Transverse colon (tissue), 4 donors: Measurements from ENCODE around the gene CACNA1C. TPM values are rescaled to one million over a fixed set of nuclear protein-coding genes. Genes with fewer than 3 reads are reported as not detected.

Experiments used
- DNase-seq: peaks from one replicate; pipeline ENCODE4 v3.0.0-alpha.2; 2019
- H3K27ac ChIP-seq, 4 donors: fragments of 200-600 bp; sonication (generic); 2 replicates each; pipeline ENCODE4 v1.5.1; 2016 to 2018; ENCODE audit warnings: inconsistent platforms in 4 of 4
- H3K27me3 ChIP-seq: fragments of 200-600 bp; sonication (generic); 2 replicates; pipeline ENCODE4 v1.5.1; 2017; ENCODE audit warnings: inconsistent platforms
- H3K36me3 ChIP-seq, 4 donors: fragments of 200-600 bp; sonication (generic); 2 replicates each; pipeline ENCODE4 v1.5.1; 2017 to 2019; ENCODE audit warnings: inconsistent platforms in 4 of 4
- H3K4me1 ChIP-seq, 4 donors: fragments of 200-600 bp; sonication (generic); 2 replicates each; pipeline ENCODE4 v1.5.1; 2017 to 2020; ENCODE audit warnings: inconsistent platforms in 4 of 4
- H3K4me3 ChIP-seq, 4 donors: fragments of 200-600 bp; sonication (generic); 1 replicate in 1 of 4; 2 replicates in 3 of 4; pipeline versions ENCODE4 v1.5.1 to v1.6.1; 2017 to 2019; ENCODE audit warnings: inconsistent platforms in 4 of 4
- H3K9me3 ChIP-seq, 2 donors: fragments of 200-600 bp; sonication (generic); 2 replicates each; pipeline ENCODE4 v1.5.1; 2017 to 2019; ENCODE audit warnings: inconsistent platforms in 2 of 2
- EP300 ChIP-seq: sonication (generic); formaldehyde crosslinking; IDR thresholded peaks from one replicate; pipeline ENCODE4 v1.6.1; 2017; ENCODE audit warnings: antibody characterized with exemption, low read depth
- POLR2A ChIP-seq: fragments of 450-650 bp; IDR thresholded peaks from one replicate; pipeline ENCODE4 v1.6.1; 2016; ENCODE audit warnings: antibody characterized with exemption, mild to moderate bottlenecking, moderate library complexity
- POLR2AphosphoS5 ChIP-seq, 3 donors: sonication (generic); formaldehyde crosslinking; IDR thresholded peaks; one replicate each; pipeline ENCODE4 v1.6.1; 2016; ENCODE audit warnings: antibody characterized with exemption in 3 of 3
- WGBS, 2 donors: methylation state at CpG; one replicate each; pipeline ENCODE4 v1.1.5; 2018; ENCODE audit warnings: low coverage in 1 of 2; 5-methylcytosine and 5-hydroxymethylcytosine counted together
- in situ Hi-C, 4 donors: fragments of 200-750 bp; cut with MboI; loops; one replicate each; pipeline versions ENCODE4 v1.15.0 to v1.15.1; 2017; ENCODE audit warnings: low sequenced_read_pairs in 3 of 4, low pct_ligation_motif_present in 1 of 4, low pct_unique_long_range_greater_than_20kb in 1 of 4
- intact Hi-C: fragments of 100-400 bp; cut with DNase I; formaldehyde crosslinking; loops from one replicate; pipeline ENCODE4 v1.15.1; 2023; ENCODE audit warnings: low total_unique reads
- total RNA-seq, 4 donors: library from RNA; depleted of rRNA; stranded (reverse); fragments of >200 nt; gene quantifications; one replicate each; pipeline ENCODE4 v1.1.0, GENCODE V29; 2016
- TF ChIP-seq, protein P1 (sequence below), 5 experiments: fragments of 200-600 bp in 3 of 5; fragments of 450-650 bp in 2 of 5; sonication (generic) in 3 of 5; IDR thresholded peaks; 1 replicate in 2 of 5; 2 replicates in 3 of 5; pipeline ENCODE4 v1.5.1; 2016 to 2017; ENCODE audit warnings: antibody characterized with exemption in 5 of 5, inconsistent platforms in 3 of 5, mild to moderate bottlenecking in 2 of 5, moderate library complexity in 1 of 5

The CACNA1C gene
- total RNA-seq, 4 donors from 2014 or later, result 18.8 to 35.2 (median 24.8) TPM

GRCh38 chr12:2227360-2227759, 174.6 kb downstream of the CACNA1C start:
- DNase-seq, result no peak
- in situ Hi-C loops (no loop called here), intact Hi-C loops (no loop called here)
- Histone ChIP-seq H3K9me3 (no peaks in the 10 kb centered on the region), H3K4me1 (peaks cover 0 to 5% (median 4%) of the 10 kb centered on the region in 4 donors), H3K27me3 (no peaks in the 10 kb centered on the region), H3K36me3 (no peaks in the 10 kb centered on the region), H3K4me3 (no peak overlapping the region), H3K27ac (no peak overlapping the region)
- TF ChIP-seq EP300 (no peak), POLR2A (no peak), POLR2AphosphoS5 (IDR thresholded peaks at IDR 0.05) (no peak)
- TF ChIP-seq, protein P1, sequence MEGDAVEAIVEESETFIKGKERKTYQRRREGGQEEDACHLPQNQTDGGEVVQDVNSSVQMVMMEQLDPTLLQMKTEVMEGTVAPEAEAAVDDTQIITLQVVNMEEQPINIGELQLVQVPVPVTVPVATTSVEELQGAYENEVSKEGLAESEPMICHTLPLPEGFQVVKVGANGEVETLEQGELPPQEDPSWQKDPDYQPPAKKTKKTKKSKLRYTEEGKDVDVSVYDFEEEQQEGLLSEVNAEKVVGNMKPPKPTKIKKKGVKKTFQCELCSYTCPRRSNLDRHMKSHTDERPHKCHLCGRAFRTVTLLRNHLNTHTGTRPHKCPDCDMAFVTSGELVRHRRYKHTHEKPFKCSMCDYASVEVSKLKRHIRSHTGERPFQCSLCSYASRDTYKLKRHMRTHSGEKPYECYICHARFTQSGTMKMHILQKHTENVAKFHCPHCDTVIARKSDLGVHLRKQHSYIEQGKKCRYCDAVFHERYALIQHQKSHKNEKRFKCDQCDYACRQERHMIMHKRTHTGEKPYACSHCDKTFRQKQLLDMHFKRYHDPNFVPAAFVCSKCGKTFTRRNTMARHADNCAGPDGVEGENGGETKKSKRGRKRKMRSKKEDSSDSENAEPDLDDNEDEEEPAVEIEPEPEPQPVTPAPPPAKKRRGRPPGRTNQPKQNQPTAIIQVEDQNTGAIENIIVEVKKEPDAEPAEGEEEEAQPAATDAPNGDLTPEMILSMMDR (IDR thresholded peaks at IDR 0.05), result no peak
- 33 to 63% methylated on average over 1 of the region's 1 CpG for WGBS, 2 donors

GRCh38 chr12:2228535-2228934, 175.7 kb downstream of the CACNA1C start:
- in situ Hi-C loops (no loop called here), intact Hi-C loops (no loop called here)
- no peaks in the 10 kb centered on the region for H3K36me3 ChIP-seq
- peaks cover 0 to 5% (median 4%) of the 10 kb centered on the region in 4 donors for H3K4me1 ChIP-seq
- H3K4me3 ChIP-seq, result no peak overlapping the region
- peak overlapping the region in 1 of 4 donors; percentile 26 for H3K27ac ChIP-seq
- TF ChIP-seq POLR2A (no peak), POLR2AphosphoS5 (IDR thresholded peaks at IDR 0.05) (no peak), EP300 (no peak)
- TF ChIP-seq, protein P1 (IDR thresholded peaks at IDR 0.05), result no peak
- no peaks in the 10 kb centered on the region for H3K27me3 ChIP-seq
- H3K9me3 ChIP-seq, result no peaks in the 10 kb centered on the region
- no peak for DNase-seq

DNA sequence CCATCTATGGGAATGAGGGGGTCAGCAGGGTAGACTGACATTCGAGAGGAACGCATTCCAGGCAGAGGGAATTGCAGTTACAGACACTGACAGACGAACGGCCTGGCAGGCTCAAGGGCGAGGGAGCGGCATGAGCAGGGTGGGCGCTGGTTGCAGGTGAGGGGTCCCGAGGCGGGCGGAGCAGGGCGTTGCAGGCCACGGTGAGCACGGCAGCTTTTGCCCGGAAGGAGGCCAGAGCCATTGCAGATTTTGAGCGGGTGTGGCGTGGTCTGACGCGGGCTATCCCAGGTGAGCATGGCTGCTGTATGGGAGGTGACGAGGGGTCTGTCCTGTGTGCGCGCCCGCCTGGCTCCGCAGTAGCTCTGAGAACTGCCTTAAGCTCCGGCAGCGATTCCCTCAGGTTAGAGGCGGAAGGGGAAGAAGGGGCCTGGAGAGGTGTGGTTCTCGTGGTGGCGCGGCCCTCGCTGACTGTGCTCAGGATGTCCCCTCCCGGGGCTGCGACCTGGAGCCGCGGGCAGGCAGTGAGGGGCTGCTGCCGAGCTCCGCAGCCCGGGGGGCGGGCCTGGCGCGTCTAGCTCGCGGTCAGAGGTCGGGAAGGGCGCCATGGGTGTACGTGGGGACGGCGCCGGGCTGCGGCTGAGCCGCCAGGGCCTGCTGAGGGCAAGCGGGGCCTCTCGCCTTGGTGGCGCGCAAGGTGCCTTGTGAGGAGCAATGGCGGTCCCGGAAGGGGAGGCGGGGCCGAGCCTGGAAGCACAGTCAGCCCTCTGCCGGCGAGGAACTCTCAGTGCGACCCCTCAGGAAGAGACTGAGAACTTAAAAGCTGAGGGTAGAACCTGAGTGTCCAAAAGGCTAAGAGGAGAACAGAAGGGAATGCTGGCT, 177.1 kb downstream of the CACNA1C start:
- H3K27ac ChIP-seq, result peak overlapping the region in 2 of 4 donors; percentile 0 to 26
- 88 to 98% methylated on average over 23 to 61 of the region's 61 CpGs for whole genome bisulfite sequencing, 2 donors
- TF ChIP-seq EP300, result no peak
- TF ChIP-seq POLR2A, result no peak
- no peak for TF ChIP-seq POLR2AphosphoS5 (IDR thresholded peaks at IDR 0.05)
- TF ChIP-seq, protein P1 (IDR thresholded peaks at IDR 0.05), result no peak
- H3K4me1 ChIP-seq, result peaks cover 0 to 5% (median 4%) of the 10 kb centered on the region in 4 donors
- H3K9me3 ChIP-seq, result no peaks in the 10 kb centered on the region
- intact Hi-C loops (no loop called here), in situ Hi-C loops (no loop called here)
- no peak for DNase-seq
- H3K4me3 ChIP-seq, result no peak overlapping the region
- no peaks in the 10 kb centered on the region for H3K36me3 ChIP-seq
- no peaks in the 10 kb centered on the region for H3K27me3 ChIP-seq

GRCh38 chr12:2231011-2231595, 178.3 kb downstream of the CACNA1C start:
- Histone ChIP-seq H3K4me1 (peaks cover 0 to 5% (median 4%) of the 10 kb centered on the region in 4 donors), H3K27ac (peak overlapping the region in 1 of 4 donors; percentile 0), H3K36me3 (no peaks in the 10 kb centered on the region), H3K27me3 (no peaks in the 10 kb centered on the region), H3K9me3 (no peaks in the 10 kb centered on the region), H3K4me3 (no peak overlapping the region)
- TF ChIP-seq EP300, result no peak
- in situ Hi-C loops (no loop called here), intact Hi-C loops (no loop called here)
- no peak for DNase-seq
- WGBS, 2 donors, result 52 to 61% methylated on average over 7 of the region's 7 CpGs
